GM06990 (cell line): ENCODE results near the gene IDUA.
A peak's percentile ranks its signal among the peaks of the same experiment; 100 is the strongest.
"Not testable (repeated sequence)": the region's sequence is repeated elsewhere in the genome, so short reads cannot be mapped to it uniquely, and the experiment has no call there.

Experiments
- DNase-seq: peaks from one replicate; pipeline ENCODE4 v3.0.0-alpha.2; 2011; ENCODE audit not compliant: insufficient read length; ENCODE audit errors: extremely low read depth
- H3K27me3 ChIP-seq: replicated peaks from 2 replicates; pipeline ENCODE4 v1.6.0; 2011; ENCODE audit warnings: low read length; ENCODE audit not compliant: control insufficient read depth, insufficient read depth
- H3K36me3 ChIP-seq: 2 replicates; pipeline ENCODE4 v1.5.1; 2011; ENCODE audit warnings: low read length; ENCODE audit not compliant: control insufficient read depth, insufficient read depth
- H3K4me3 ChIP-seq: replicated peaks from 2 replicates; pipeline ENCODE4 v1.5.1; 2011; ENCODE audit warnings: low read depth, mild to moderate bottlenecking, control low read depth, low read length
- CTCF ChIP-seq: IDR thresholded peaks from 2 replicates; pipeline ENCODE4 v1.5.1; 2011; ENCODE audit warnings: low read length, control low read depth, mild to moderate bottlenecking, inconsistent platforms; ENCODE audit not compliant: insufficient read depth, poor library complexity, severe bottlenecking

Gene IDUA

GRCh38 chr4:973431-974397 lies 13.1 kb upstream of the IDUA start, which contains the start of gene DGKQ:
Gene DGKQ (minus strand): TSS chr4:973569. CDS start chr4:973482, 87 bp downstream.
- Histone ChIP-seq H3K27me3 (no peaks in the 10 kb centered on the region), H3K4me3 (peak within 1 kb of the TSS; percentile 74), H3K36me3 (0 out of 2 replicates have a peak, but pooled peaks cover 2% of the 10 kb centered on the region)
- TF ChIP-seq CTCF, result no peak
- peak; percentile 84 for DNase-seq

- TF ChIP-seq CTCF, result no peak
- Histone ChIP-seq H3K27me3 (no peaks in the 10 kb centered on the region), H3K4me3 (no peak overlapping the region), H3K36me3 (0 out of 2 replicates have a peak, but pooled peaks cover 2% of the 10 kb centered on the region)
- no peak for DNase-seq
These were observed 12.2 kb upstream of the IDUA start for GRCh38 chr4:974668-975067.

- H3K4me3 ChIP-seq, H3K27me3 ChIP-seq, H3K36me3 ChIP-seq, DNase-seq: not testable (repeated sequence)
These were observed 10.8 kb upstream of the IDUA start for GRCh38 chr4:976016-976415.

- H3K36me3 ChIP-seq, result no peaks in the 10 kb centered on the region
- H3K4me3 ChIP-seq, result no peak overlapping the region
- no peak for DNase-seq
- no peak for TF ChIP-seq CTCF
- no peaks in the 10 kb centered on the region for H3K27me3 ChIP-seq
These were observed 7.7 kb upstream of the IDUA start for GRCh38 chr4:978957-979701.

GRCh38 chr4:982291-982690 lies 4.6 kb upstream of the IDUA start:
- H3K4me3 ChIP-seq, result no peak overlapping the region
- no peak for DNase-seq
- TF ChIP-seq CTCF, result no peak
- no peaks in the 10 kb centered on the region for H3K36me3 ChIP-seq
- H3K27me3 ChIP-seq, result no peaks in the 10 kb centered on the region

GRCh38 chr4:982814-983213 lies 4.0 kb upstream of the IDUA start:
- Histone ChIP-seq H3K4me3 (no peak overlapping the region), H3K36me3 (no peaks in the 10 kb centered on the region), H3K27me3 (no peaks in the 10 kb centered on the region)
- DNase-seq, result no peak
- TF ChIP-seq CTCF, result no peak
